ENCODE results near the gene ADARB2. TPM values are rescaled to one million over a fixed set of nuclear protein-coding genes. Genes with fewer than 3 reads are reported as not detected.

ADARB2 gene
- total RNA-seq, 4 donors from 2014 or later = 0.80 to 4.9 (median 2.3) TPM

- H3K36me3 ChIP-seq = no peaks in the 10 kb centered on the region
- H3K4me3 ChIP-seq = no peak overlapping the region
- H3K27me3 ChIP-seq = peaks cover 9% of the 10 kb centered on the region
- 67 to 68% methylated on average over 8 of the region's 8 CpGs for WGBS, 2 donors (ENCODE audit: low coverage in 1 of 2)
- H3K27ac ChIP-seq = no peak overlapping the region
- H3K9me3 ChIP-seq = no peaks in the 10 kb centered on the region
- in situ Hi-C loops (cut with MboI; ENCODE audit: low pct_ligation_motif_present in 1 of 4, low pct_unique_long_range_greater_than_20kb in 1 of 4, low sequenced_read_pairs in 3 of 4) (no loop called here), intact Hi-C loops (cut with DNase I; ENCODE audit: low total_unique reads) (no loop called here)
- H3K4me1 ChIP-seq = no peaks in the 10 kb centered on the region
- TF ChIP-seq EP300 (IDR thresholded peaks at IDR 0.05; ENCODE audit: low read depth) = no peak
- no peak for TF ChIP-seq CTCF (IDR thresholded peaks at IDR 0.05)
- TF ChIP-seq POLR2AphosphoS5 (IDR thresholded peaks at IDR 0.05) = no peak
- TF ChIP-seq POLR2A (IDR thresholded peaks at IDR 0.05) = no peak
- DNase-seq = no peak
Observed at GRCh38 chr10:1523221-1523620, 214.1 kb downstream of the ADARB2 start.

GRCh38 chr10:1522237-1522636 lies 215.1 kb downstream of the ADARB2 start:
- Histone ChIP-seq H3K4me1 (no peaks in the 10 kb centered on the region), H3K9me3 (no peaks in the 10 kb centered on the region), H3K4me3 (no peak overlapping the region), H3K27ac (no peak overlapping the region), H3K27me3 (peaks cover 9% of the 10 kb centered on the region), H3K36me3 (no peaks in the 10 kb centered on the region)
- no peak for TF ChIP-seq CTCF (IDR thresholded peaks at IDR 0.05)
- no peak for TF ChIP-seq POLR2A (IDR thresholded peaks at IDR 0.05)
- no peak for TF ChIP-seq EP300 (IDR thresholded peaks at IDR 0.05; ENCODE audit: low read depth)
- TF ChIP-seq POLR2AphosphoS5 (IDR thresholded peaks at IDR 0.05) = no peak
- intact Hi-C loops (cut with DNase I; ENCODE audit: low total_unique reads) = no loop called here
- DNase-seq = no peak
- in situ Hi-C loops (cut with MboI; ENCODE audit: low pct_ligation_motif_present in 1 of 4, low pct_unique_long_range_greater_than_20kb in 1 of 4, low sequenced_read_pairs in 3 of 4) = no loop called here
- whole genome bisulfite sequencing, 2 donors (ENCODE audit: low coverage in 1 of 2) = 61% methylated on average over 4 of the region's 4 CpGs; no CpG with 5 or more reads in 1 of the 2 donors

- WGBS, 2 donors (ENCODE audit: low coverage in 1 of 2) = 87 to 89% methylated on average over 4 to 6 of the region's 6 CpGs
- intact Hi-C loops (cut with DNase I; ENCODE audit: low total_unique reads) = no loop called here
Observed at GRCh38 chr10:1521741-1522140, 215.6 kb downstream of the ADARB2 start.

GRCh38 chr10:1520909-1521565 lies 216.3 kb downstream of the ADARB2 start:
- no peaks in the 10 kb centered on the region for H3K9me3 ChIP-seq
- H3K4me3 ChIP-seq = no peak overlapping the region
- DNase-seq = no peak
- WGBS, 2 donors (ENCODE audit: low coverage in 1 of 2) = 72 to 80% methylated on average over 9 to 14 of the region's 14 CpGs
- no peak for TF ChIP-seq POLR2AphosphoS5 (IDR thresholded peaks at IDR 0.05)
- TF ChIP-seq CTCF (IDR thresholded peaks at IDR 0.05) = no peak
- no peak for TF ChIP-seq POLR2A (IDR thresholded peaks at IDR 0.05)
- TF ChIP-seq EP300 (IDR thresholded peaks at IDR 0.05; ENCODE audit: low read depth) = no peak
- no peaks in the 10 kb centered on the region for H3K36me3 ChIP-seq
- H3K27ac ChIP-seq = no peak overlapping the region
- in situ Hi-C loops (cut with MboI; ENCODE audit: low pct_ligation_motif_present in 1 of 4, low pct_unique_long_range_greater_than_20kb in 1 of 4, low sequenced_read_pairs in 3 of 4) = no loop called here
- H3K27me3 ChIP-seq = peaks cover 9% of the 10 kb centered on the region
- intact Hi-C loops (cut with DNase I; ENCODE audit: low total_unique reads) = no loop called here
- H3K4me1 ChIP-seq = no peaks in the 10 kb centered on the region

More at GRCh38 chr10:1521741-1522140, 215.6 kb downstream of the ADARB2 start:
- Histone ChIP-seq H3K4me3 (no peak overlapping the region), H3K9me3 (no peaks in the 10 kb centered on the region), H3K4me1 (no peaks in the 10 kb centered on the region), H3K27me3 (peaks cover 9% of the 10 kb centered on the region), H3K27ac (no peak overlapping the region), H3K36me3 (no peaks in the 10 kb centered on the region)
- TF ChIP-seq EP300 (IDR thresholded peaks at IDR 0.05; ENCODE audit: low read depth) (no peak), POLR2AphosphoS5 (IDR thresholded peaks at IDR 0.05) (no peak), CTCF (IDR thresholded peaks at IDR 0.05) (no peak), POLR2A (IDR thresholded peaks at IDR 0.05) (no peak)
- no peak for DNase-seq
- in situ Hi-C loops (cut with MboI; ENCODE audit: low pct_ligation_motif_present in 1 of 4, low pct_unique_long_range_greater_than_20kb in 1 of 4, low sequenced_read_pairs in 3 of 4) = no loop called here
